GM19328 (cell line): ENCODE measurements around the gene ALPI.

Experiments used
- ATAC-seq: cut with Tn5 transposase; IDR thresholded peaks from one replicate; pipeline ENCODE4 v1.9.1; 2021; ENCODE audit warnings: mild to moderate bottlenecking, moderate library complexity; ENCODE audit not compliant: unreplicated experiment

ALPI gene

DNA sequence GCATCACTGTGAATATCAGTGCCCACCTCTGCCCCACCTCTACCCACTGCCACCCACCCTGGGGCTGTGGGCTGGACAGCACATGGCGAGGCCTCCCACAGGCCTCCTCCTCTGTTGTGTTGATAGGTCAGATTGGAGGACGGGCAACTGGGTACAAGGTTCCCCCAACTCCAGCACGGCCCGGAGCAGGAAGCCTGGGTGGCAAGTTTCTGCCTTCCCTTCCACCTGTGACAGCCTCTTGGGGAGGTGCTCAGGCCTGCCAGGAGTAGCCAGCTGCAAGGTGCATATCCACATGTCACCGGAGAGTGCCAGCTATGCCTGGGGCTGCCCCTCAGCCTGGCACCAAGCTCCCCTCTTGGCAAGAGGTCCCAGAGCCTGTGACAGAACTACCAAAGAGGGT lies 38.6 kb downstream of the ALPI start:
- ATAC-seq: no peak

DNA sequence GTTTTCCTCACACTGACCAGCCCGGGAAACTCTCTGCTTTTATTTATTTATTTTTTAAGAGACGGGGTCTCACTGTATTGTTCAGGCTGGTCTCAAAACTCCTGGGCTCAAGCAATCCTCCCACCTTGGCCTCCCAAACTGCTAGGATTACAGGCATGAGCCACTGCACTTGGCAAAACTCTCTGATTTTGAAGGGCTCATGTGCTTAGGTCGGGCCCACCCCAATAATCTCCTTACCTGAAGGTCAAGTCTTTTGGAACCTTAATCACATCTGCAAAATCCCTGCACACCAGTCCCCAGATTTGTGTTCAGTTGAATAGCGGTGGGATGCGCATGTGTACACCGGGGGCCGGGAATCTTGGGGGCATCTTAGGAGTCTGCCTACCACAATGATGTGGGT lies 39.3 kb downstream of the ALPI start:
- ATAC-seq: no peak

DNA sequence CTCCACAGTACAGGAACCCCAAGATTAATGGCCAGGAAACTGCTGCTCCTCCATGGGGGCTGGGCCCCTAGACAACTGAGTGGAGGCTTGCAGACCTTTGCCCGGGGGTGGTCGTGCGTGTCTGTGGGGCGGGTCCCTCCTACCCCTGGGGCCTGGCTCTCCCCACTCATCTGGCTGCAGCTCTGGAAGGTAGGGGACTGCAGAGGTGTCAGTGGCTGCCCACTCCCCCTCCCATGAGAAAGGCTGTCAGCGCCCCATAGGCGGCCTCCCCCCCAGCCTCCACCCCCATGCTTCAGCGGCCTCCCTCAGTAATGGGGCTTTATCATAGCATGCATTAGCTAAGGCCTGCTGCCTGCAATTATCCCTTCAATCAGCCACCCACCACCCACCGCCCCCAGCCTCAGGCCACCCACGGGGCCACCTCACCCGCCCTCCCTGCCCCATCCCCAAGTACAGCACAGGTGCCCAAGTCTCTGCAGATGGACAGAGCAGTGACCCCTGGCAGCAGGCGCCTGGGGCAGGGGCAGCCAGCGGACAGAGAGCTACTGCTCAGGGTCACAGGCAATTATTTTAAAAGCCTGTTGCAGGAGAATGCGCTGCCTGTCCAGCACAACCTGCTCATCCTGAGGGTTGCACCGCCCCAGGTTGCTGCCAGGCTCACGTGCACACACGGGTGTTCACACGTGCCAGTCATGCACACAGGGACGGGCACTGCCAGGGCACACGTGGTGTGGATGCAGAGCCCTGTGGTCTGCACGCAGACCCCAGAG lies 40.7 kb downstream of the ALPI start:
- ATAC-seq: no peak

DNA sequence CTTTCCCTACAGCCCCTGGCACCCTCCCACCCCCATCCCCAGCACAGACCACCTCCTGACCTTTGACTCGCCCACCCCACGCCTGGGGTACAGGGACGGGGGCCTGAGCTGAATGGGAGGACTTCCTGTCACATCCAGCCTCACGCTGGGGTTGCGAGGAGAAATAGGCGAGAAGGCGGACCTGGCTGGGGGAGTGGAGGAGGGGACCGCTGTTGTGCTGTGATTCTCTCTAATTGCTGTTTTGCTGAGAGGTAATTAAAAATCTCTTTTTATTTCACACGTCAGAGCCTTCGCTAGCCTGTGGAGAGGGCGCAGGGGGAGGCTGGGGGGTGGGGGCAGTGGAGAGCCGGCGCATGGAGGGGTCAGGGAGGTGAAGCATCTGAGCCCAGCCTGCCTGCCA lies 41.4 kb downstream of the ALPI start:
- no peak for ATAC-seq

DNA sequence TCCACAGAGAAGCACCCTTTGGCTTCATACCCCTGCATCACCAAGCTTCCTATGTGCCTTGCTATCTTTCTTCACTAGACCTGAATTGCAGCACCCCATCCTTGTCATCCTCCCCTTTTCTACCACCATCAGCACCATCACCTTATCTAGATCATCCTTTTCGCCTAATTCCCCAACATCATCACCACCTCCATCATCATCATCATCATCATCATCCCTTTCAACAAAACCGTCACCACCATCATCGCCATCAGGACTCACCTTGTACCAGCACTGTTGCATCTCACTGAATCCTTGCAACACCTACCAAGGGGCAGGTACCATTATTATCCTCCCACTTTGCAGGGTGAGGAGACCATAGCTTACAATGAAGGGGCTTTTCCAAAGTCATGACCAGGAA lies 42.5 kb downstream of the ALPI start:
- ATAC-seq: no peak

DNA sequence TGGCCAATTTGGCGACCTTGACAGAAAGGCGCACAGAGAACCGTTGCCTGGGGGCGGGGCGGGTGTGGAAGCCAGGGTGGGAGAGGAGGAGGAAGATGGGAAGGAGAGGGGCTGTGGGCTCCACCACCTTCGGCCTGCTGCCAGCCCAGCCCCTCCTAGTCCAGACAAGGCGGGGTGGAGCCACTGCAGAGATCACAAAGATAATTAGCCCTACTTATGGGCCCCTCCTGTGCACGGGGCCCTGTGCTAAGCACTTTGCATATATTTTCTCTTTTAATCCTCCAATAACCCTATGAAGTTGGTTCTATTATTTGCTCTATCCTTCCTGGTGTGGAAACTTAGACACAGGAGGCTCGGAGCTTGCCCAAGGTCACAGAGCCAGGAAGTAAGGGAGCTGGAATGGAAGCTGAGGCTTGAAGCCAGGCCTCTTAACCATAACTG lies 45.4 kb downstream of the ALPI start:
- ATAC-seq: no peak

DNA sequence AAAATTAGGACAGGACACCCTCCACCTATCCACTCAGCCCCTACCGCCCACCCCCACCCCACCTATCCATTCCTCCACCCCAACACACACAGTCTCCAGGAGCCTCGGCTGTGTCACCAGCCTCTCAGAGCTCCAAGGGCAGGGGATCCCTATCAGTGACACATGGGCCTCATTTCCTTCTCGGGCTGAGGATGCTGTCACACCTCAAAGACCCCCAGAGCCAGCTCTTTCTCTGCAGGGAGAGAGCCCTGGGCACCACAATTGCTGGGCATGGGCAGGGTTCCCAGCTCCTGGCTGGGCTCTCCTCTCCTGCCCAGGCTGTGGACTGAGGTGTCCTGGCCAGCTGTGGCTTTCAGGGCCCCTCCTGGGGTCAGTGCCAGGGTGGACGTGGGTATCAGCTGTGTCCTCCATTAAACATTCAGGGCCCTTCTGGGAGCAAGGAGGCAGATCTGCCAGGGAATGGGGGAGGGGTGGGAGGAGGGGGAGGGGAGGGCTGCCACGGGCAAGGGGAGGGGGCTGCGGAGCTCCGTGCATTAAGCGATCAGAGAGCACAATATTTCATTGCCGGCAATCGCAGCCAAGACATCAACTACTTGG lies 45.9 kb downstream of the ALPI start:
- no peak for ATAC-seq

DNA sequence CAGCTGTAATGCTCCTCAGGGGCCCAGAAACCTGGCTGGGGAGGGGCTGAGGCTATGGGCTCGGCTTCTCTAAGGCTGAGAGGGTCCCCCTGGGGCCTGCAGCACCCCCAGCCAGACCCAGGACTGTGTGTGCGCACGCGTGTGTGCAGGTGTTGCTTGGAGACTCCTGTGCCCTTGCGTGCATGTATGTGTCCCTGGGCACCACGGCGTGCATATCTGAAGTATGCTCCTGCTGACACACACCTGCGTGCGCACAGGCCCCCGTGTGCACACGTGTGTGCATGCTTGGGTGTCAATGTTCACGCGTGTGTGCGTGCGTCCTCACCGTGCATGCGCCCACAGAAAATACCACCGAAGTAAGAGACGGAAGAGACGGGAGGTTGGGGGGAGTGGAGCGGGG lies 46.6 kb downstream of the ALPI start:
- no peak for ATAC-seq

DNA sequence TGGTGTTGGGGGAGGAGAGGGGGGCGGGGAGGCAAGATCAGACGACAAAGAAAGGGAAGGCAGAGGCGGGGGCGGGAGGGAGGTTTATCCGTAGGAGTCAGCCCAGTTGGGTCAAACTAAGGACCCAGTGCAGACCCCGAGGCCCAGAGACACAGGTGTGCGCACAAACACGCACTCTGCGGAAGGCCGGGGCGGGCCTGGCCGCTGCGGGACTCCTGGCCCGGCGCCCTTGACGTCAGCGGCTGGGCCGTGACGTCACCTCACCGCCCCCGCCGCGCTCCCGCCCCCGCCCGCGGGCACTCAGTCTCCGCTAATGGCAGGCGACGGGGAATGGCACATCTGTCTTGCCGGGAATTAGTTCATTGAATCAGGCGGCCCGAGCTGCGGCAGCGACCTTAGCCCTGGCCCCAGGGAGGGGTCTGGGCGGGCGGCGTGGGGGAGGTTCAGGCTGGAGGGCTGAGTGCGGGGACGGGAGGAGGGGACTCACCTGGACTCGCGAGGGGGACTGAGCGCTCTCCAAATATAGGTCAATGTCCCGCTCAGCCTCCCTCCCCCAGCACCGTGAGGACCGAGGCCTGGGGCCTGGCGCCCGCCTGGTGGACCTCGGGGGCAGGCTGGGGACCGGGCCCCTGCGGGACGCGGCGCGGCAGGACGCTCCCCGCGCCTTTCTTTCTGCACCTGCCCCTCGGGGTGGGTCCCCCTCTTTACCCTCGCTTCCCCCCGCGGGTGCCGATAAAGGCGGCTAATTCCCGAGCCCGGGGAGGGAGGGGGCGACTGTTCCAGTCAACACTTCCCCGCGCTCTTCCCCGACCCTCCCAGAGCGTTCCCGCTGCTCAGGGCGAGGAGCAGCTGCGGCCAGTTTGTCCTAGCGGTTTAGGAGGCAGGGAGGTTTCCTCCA lies 47.2 kb downstream of the ALPI start:
- ATAC-seq: no peak

DNA sequence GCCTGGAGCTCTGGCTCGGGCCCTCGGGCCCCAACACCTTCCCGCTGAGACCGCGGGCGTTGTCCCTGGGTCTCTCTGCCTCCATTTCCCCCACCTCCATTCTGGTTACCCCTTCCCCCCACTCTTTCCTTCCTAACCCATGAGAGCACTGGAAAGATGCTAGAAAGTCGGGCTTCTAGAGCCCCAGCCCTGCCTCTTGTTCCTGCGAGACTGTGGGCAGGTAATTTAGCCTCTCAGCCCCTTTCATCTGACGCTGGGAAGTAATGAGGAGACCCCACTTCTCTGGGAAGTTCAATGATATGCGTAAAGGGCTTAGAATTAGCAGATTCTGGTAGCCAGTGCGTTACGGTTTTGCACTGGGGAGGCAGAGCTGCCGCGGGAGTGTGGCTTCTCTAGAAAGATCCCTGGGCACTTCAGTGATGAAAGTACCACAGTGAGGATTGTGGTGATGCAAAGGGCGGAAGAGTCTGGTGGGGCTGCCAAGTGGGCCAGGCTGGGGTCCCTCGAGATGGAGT lies 47.9 kb downstream of the ALPI start:
- ATAC-seq: no peak

DNA sequence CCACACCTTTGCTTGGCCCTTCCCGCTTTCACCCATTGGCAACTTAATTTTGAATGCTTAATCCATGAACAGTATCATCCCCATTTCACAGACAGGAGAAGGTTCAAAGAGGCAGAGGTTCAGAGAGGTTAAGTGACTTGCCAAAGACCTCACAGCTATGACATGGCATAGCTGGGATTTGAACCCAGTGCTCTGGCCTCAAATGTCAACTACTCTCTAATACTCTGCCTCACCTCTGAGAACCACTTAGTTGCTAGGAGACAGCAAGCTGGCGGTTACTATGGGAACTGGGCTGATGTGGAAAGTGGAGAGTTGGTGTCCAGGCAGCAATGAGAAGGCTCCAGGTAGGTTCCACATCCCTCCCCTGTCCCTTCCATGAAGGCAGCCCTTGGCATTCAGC lies 48.5 kb downstream of the ALPI start:
- no peak for ATAC-seq

DNA sequence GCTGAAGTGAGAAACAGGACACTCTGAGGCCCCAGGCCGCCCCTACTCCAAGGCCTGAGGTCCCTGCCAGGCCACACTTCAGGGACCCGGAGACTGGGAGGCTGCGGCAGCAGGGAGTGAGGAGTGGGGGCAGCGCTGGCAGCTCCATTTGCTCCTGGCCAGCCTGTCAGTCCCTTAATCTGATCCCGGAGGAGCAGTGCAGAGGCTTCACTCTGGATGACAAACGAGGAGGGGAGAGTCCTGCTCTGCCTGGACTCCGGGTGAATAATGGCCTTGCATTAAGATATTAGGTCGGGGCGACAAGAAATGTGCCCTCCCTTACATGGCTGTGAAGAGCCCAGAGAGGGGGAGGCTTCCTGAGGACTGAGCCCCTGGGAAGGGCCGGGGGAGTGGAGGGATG lies 49.9 kb downstream of the ALPI start:
- no peak for ATAC-seq

DNA sequence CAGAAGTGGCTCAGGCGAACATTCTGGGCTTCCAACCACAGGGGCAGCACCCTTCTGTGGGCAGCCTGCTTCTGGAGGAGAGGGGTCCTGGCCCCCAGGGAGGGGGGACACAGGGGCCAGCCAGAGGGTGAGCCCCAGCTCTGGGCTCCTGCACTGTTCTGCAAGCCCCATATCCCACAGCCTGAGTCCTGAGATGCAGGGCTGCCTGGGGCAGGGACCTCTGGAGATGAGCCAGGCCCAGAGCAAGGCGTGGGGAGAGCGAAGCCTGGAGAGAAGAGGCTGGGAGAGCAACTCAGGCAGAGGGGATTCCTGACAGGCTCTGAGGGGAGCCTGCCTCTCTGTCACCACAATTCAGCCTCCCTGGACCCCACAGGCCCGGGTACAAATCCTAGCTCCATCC lies 50.8 kb downstream of the ALPI start:
- no peak for ATAC-seq

DNA sequence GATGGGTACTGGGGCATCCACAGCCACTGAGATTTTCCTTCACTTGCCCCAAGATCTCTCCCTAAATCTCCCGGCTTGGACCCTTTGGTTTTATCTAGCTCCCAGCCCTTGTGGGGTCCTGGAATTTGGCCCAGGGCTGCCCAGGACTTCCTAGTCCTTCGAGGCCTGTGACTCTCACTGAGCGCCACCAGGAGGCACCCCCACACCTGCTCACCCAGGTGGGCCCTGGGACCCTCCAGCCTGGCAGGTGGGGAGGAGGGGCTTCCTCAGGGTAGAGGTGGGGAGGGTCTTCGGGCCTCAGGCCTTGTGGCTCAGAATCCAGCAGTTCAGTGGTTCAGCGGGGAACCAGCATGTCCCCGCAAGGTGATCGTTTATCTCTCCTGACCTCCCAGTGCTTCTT lies 52.3 kb downstream of the ALPI start:
- no peak for ATAC-seq
